Measurements from ENCODE around the gene ST8SIA5. TPM values are rescaled to one million over a fixed set of nuclear protein-coding genes. Genes with fewer than 3 reads are reported as not detected.

Gene ST8SIA5
- total RNA-seq, 1 experiment from 2014 or later = 0.54 TPM

GRCh38 chr18:46723856-46724415 is 32.9 kb downstream of the ST8SIA5 start:
- H3K9me3 ChIP-seq (ENCODE audit: control insufficient read depth in 1 of 2, insufficient read depth in 1 of 2, low read depth in 1 of 2, low read length in 2 of 2) = no peaks in the 10 kb centered on the region
- DNase-seq (ENCODE audit: low read depth, low spot score) = no peak
- no peak overlapping the region for H3K4me2 ChIP-seq (ENCODE audit: low read length)
- RAD21 ChIA-PET (ENCODE audit: low non-redundant PET in 1 of 2, low total read pairs in 2 of 2, uncharacterized antibody in 2 of 2, unreplicated experiment in 2 of 2) = no interaction called here
- H3K36me3 ChIP-seq (ENCODE audit: control insufficient read depth in 1 of 2, insufficient read depth in 2 of 2, low read length in 2 of 2) = no peaks in the 10 kb centered on the region
- H3K9ac ChIP-seq (ENCODE audit: low read length) = no peak overlapping the region
- intact Hi-C loops (cut with micrococcal nuclease) = no loop called here
- no peaks in the 10 kb centered on the region for H3K9me2 ChIP-seq (ENCODE audit: insufficient read depth)
- CTCF ChIA-PET = no interaction called here
- POLR2A ChIA-PET = no interaction called here
- H3K27me3 ChIP-seq (ENCODE audit: insufficient read depth, low read length) = no peaks in the 10 kb centered on the region
- no peaks in the 10 kb centered on the region for H4K20me1 ChIP-seq (ENCODE audit: insufficient read depth)
- no peak overlapping the region for H3K27ac ChIP-seq (ENCODE audit: low read depth, low read length)
- H3K79me2 ChIP-seq (ENCODE audit: insufficient read depth, low read length) = no peaks in the 10 kb centered on the region
- H3K4me3 ChIP-seq (replicated peaks in 1 of 2; ENCODE audit: low read depth in 1 of 2, low read length in 2 of 2) = no peak overlapping the region
- no TSS peak for BruUV-seq (replicated peaks)
- H2AFZ ChIP-seq (ENCODE audit: low read depth, low read length, poor library complexity, severe bottlenecking) = no peak overlapping the region
- ATAC-seq = no peak
- H3K4me1 ChIP-seq (ENCODE audit: control insufficient read depth in 1 of 2, insufficient read depth in 2 of 2, low read length in 2 of 2) = peaks cover 4 to 6% of the 10 kb centered on the region in 2 experiments; a peak in 2 of 4 replicates
- no peak for TF ChIP-seq EZH2 (IDR thresholded peaks at IDR 0.05)
- TF ChIP-seq ATF3 (IDR thresholded peaks at IDR 0.05) = no peak
- no peak for TF ChIP-seq SIN3A (IDR thresholded peaks at IDR 0.05; ENCODE audit: low read depth)
- no peak for TF ChIP-seq CEBPB (IDR thresholded peaks at IDR 0.05; ENCODE audit: low read depth)
- no peak for TF ChIP-seq CBX3 (IDR thresholded peaks at IDR 0.05; ENCODE audit: low read depth)
- no peak for TF ChIP-seq FOSL1 (IDR thresholded peaks at IDR 0.05; ENCODE audit: low read depth)
- no peak for TF ChIP-seq ZFX (IDR thresholded peaks at IDR 0.05)
- TF ChIP-seq POLR2AphosphoS5 (IDR thresholded peaks at IDR 0.05; ENCODE audit: low read depth, low read length) = no peak

GRCh38 chr18:46722051-46722450 is 34.8 kb downstream of the ST8SIA5 start:
- Histone ChIP-seq H3K4me3 (replicated peaks in 1 of 2; ENCODE audit: low read depth in 1 of 2, low read length in 2 of 2) (no peak overlapping the region), H3K79me2 (ENCODE audit: insufficient read depth, low read length) (no peaks in the 10 kb centered on the region), H3K9me2 (ENCODE audit: insufficient read depth) (no peaks in the 10 kb centered on the region), H2AFZ (ENCODE audit: low read depth, low read length, poor library complexity, severe bottlenecking) (no peak overlapping the region), H3K9ac (ENCODE audit: low read length) (no peak overlapping the region), H3K4me1 (ENCODE audit: control insufficient read depth in 1 of 2, insufficient read depth in 2 of 2, low read length in 2 of 2) (peaks cover 4 to 17% of the 10 kb centered on the region in 2 experiments; a peak in 2 of 4 replicates), H3K9me3 (ENCODE audit: control insufficient read depth in 1 of 2, insufficient read depth in 1 of 2, low read depth in 1 of 2, low read length in 2 of 2) (no peaks in the 10 kb centered on the region), H3K27me3 (ENCODE audit: insufficient read depth, low read length) (no peaks in the 10 kb centered on the region), H3K36me3 (ENCODE audit: control insufficient read depth in 1 of 2, insufficient read depth in 2 of 2, low read length in 2 of 2) (no peaks in the 10 kb centered on the region), H4K20me1 (ENCODE audit: insufficient read depth) (no peaks in the 10 kb centered on the region), H3K4me2 (ENCODE audit: low read length) (no peak overlapping the region), H3K27ac (ENCODE audit: low read depth, low read length) (no peak overlapping the region)
- no peak for DNase-seq (ENCODE audit: low read depth, low spot score)
- ChIA-PET CTCF (no interaction called here), RAD21 (ENCODE audit: low non-redundant PET in 1 of 2, low total read pairs in 2 of 2, uncharacterized antibody in 2 of 2, unreplicated experiment in 2 of 2) (no interaction called here), POLR2A (no interaction called here)
- no peak for ATAC-seq
- BruUV-seq (replicated peaks) = no TSS peak
- intact Hi-C loops (cut with micrococcal nuclease) = no loop called here
- TF ChIP-seq ZBTB33 (IDR thresholded peaks at IDR 0.05; ENCODE audit: extremely low read depth, insufficient replicate concordance, low read length) (no peak), EZH2 (IDR thresholded peaks at IDR 0.05) (no peak), JUND (IDR thresholded peaks at IDR 0.05) (no peak), CBX3 (IDR thresholded peaks at IDR 0.05; ENCODE audit: low read depth) (no peak), ATF3 (IDR thresholded peaks at IDR 0.05) (no peak), SP1 (IDR thresholded peaks at IDR 0.05; ENCODE audit: low read depth) (no peak), EGR1 (IDR thresholded peaks at IDR 0.05; ENCODE audit: low read depth) (no peak), FOSL1 (IDR thresholded peaks at IDR 0.05; ENCODE audit: low read depth) (no peak), ELF1 (IDR thresholded peaks at IDR 0.05; ENCODE audit: borderline replicate concordance, low read depth) (no peak), TCF7L2 (IDR thresholded peaks at IDR 0.05; ENCODE audit: borderline replicate concordance, extremely low read depth, insufficient read depth, insufficient read length) (no peak), REST (IDR thresholded peaks at IDR 0.05; ENCODE audit: low read depth) (no peak), EZH2phosphoT487 (IDR thresholded peaks at IDR 0.05; ENCODE audit: borderline replicate concordance) (no peak)

Measured in HCT116 (cell line).